Uterus (tissue), 4 donors: Measurements from ENCODE around the gene PID1. TPM values are rescaled to one million over a fixed set of nuclear protein-coding genes. Genes with fewer than 3 reads are reported as not detected.

Experiments
- DNase-seq, 2 donors: peaks; one replicate each; pipeline ENCODE4 v3.0.0-alpha.2; 2019 to 2020
- H3K27ac ChIP-seq, 2 donors: fragments of 200-600 bp; sonication (generic); 1 replicate in 1 of 2; 2 replicates in 1 of 2; pipeline ENCODE4 v1.5.1; 2016 to 2018
- H3K27me3 ChIP-seq, 2 donors: fragments of 200-600 bp; sonication (generic); one replicate each; pipeline ENCODE4 v1.5.1; 2018 to 2019; ENCODE audit warnings: control low read depth in 1 of 2
- H3K36me3 ChIP-seq, 2 donors: fragments of 200-600 bp; sonication (generic); one replicate each; pipeline ENCODE4 v1.5.1; 2019; ENCODE audit warnings: control low read depth in 1 of 2
- H3K4me1 ChIP-seq, 2 donors: fragments of 200-600 bp; sonication (generic); one replicate each; pipeline ENCODE4 v1.5.1; 2018 to 2019; ENCODE audit warnings: control low read depth in 1 of 2
- H3K4me3 ChIP-seq, 2 donors: fragments of 200-600 bp; sonication (generic); 1 replicate in 1 of 2; 2 replicates in 1 of 2; pipeline ENCODE4 v1.5.1; 2018 to 2019; ENCODE audit warnings: mild to moderate bottlenecking in 1 of 2
- H3K9me3 ChIP-seq, 2 donors: fragments of 200-600 bp; sonication (generic); one replicate each; pipeline ENCODE4 v1.5.1; 2019; ENCODE audit warnings: control low read depth in 1 of 2
- POLR2A ChIP-seq, 2 donors: fragments of 450-650 bp; IDR thresholded peaks; one replicate each; pipeline ENCODE4 v1.6.1; 2016; ENCODE audit warnings: antibody characterized with exemption in 2 of 2, mild to moderate bottlenecking in 1 of 2, moderate library complexity in 1 of 2
- intact Hi-C: fragments of 100-400 bp; cut with DNase I; formaldehyde crosslinking; loops from one replicate; pipeline ENCODE4 v1.15.1; 2023; ENCODE audit warnings: low total_unique reads
- total RNA-seq, 4 donors: library from RNA; depleted of rRNA in 3 of 4; stranded (reverse); fragments of >200 nt in 3 of 4; gene quantifications; one replicate each; pipeline versions ENCODE4 v1.1.0 to v1.2.4, GENCODE V29; 2014 to 2023
- TF ChIP-seq, protein P1 (sequence below), 4 experiments: fragments of 200-600 bp in 2 of 4; fragments of 450-650 bp in 2 of 4; sonication (generic) in 2 of 4; IDR thresholded peaks; one replicate each; pipeline ENCODE4 v1.5.1; 2016 to 2019; ENCODE audit warnings: antibody characterized with exemption in 4 of 4, mild to moderate bottlenecking in 2 of 4, moderate library complexity in 1 of 4
- donor health status: DM: yes; HTN: yes; CAD: no.

PID1 gene
- total RNA-seq, 4 donors from 2014 or later = 26.4 to 48.5 (median 37.1) TPM

- TF ChIP-seq POLR2A (IDR thresholded peaks at IDR 0.05) = no peak
- TF ChIP-seq, protein P1, sequence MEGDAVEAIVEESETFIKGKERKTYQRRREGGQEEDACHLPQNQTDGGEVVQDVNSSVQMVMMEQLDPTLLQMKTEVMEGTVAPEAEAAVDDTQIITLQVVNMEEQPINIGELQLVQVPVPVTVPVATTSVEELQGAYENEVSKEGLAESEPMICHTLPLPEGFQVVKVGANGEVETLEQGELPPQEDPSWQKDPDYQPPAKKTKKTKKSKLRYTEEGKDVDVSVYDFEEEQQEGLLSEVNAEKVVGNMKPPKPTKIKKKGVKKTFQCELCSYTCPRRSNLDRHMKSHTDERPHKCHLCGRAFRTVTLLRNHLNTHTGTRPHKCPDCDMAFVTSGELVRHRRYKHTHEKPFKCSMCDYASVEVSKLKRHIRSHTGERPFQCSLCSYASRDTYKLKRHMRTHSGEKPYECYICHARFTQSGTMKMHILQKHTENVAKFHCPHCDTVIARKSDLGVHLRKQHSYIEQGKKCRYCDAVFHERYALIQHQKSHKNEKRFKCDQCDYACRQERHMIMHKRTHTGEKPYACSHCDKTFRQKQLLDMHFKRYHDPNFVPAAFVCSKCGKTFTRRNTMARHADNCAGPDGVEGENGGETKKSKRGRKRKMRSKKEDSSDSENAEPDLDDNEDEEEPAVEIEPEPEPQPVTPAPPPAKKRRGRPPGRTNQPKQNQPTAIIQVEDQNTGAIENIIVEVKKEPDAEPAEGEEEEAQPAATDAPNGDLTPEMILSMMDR (IDR thresholded peaks at IDR 0.05) = no peak
- H3K9me3 ChIP-seq = peaks cover 0 to 11% of the 10 kb centered on the region in 2 donors
- H3K27me3 ChIP-seq = no peaks in the 10 kb centered on the region
- no peaks in the 10 kb centered on the region for H3K4me1 ChIP-seq
- H3K4me3 ChIP-seq = no peak overlapping the region
- no peak overlapping the region for H3K27ac ChIP-seq
- no peak for DNase-seq
- no peaks in the 10 kb centered on the region for H3K36me3 ChIP-seq
- intact Hi-C loops = no loop called here
These were observed 26.1 kb downstream of the PID1 start for GRCh38 chr2:229244975-229245374.

GRCh38 chr2:229243890-229244560 lies 27.1 kb downstream of the PID1 start:
- H3K4me3 ChIP-seq = no peak overlapping the region
- H3K27me3 ChIP-seq = no peaks in the 10 kb centered on the region
- H3K4me1 ChIP-seq = no peaks in the 10 kb centered on the region
- no peaks in the 10 kb centered on the region for H3K36me3 ChIP-seq
- H3K9me3 ChIP-seq = peaks cover 0 to 11% of the 10 kb centered on the region in 2 donors
- no peak overlapping the region for H3K27ac ChIP-seq
- no peak for DNase-seq
- intact Hi-C loops = no loop called here
- TF ChIP-seq, protein P1 (IDR thresholded peaks at IDR 0.05) = no peak
- no peak for TF ChIP-seq POLR2A (IDR thresholded peaks at IDR 0.05)

DNA sequence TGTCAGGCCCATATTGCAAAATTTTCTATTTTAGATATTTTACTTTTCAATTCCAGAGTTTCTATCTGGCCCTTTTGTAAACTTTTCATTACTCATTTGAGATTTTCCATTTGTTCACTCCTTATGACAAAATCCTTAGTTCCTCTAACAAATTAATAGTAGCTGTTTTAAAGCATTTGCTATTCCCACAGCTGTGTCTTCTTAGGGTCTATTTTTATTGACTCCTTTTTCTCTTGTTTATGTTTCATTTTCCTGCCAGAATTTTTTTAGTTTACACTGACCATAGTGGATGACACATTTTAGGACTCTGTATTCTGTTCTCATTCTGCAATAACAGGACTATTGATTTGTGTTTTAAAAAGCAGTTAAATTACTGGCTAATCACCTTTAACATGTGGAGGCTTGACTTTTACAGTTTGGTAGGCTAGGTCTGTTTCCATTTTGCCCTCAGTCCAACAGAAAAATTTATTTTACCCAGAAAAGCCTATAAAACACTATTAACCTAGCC lies 30.0 kb downstream of the PID1 start:
- Histone ChIP-seq H3K27ac (no peak overlapping the region), H3K27me3 (no peaks in the 10 kb centered on the region), H3K36me3 (no peaks in the 10 kb centered on the region), H3K9me3 (peaks cover 0 to 11% of the 10 kb centered on the region in 2 donors), H3K4me3 (no peak overlapping the region), H3K4me1 (no peaks in the 10 kb centered on the region)
- intact Hi-C loops = no loop called here
- DNase-seq = no peak
- no peak for TF ChIP-seq POLR2A (IDR thresholded peaks at IDR 0.05)
- TF ChIP-seq, protein P1 (IDR thresholded peaks at IDR 0.05) = no peak

GRCh38 chr2:229239021-229239420 lies 32.1 kb downstream of the PID1 start:
- DNase-seq = no peak
- H3K4me3 ChIP-seq = no peak overlapping the region
- no peaks in the 10 kb centered on the region for H3K27me3 ChIP-seq
- intact Hi-C loops = no loop called here
- H3K27ac ChIP-seq = no peak overlapping the region
- H3K36me3 ChIP-seq = no peaks in the 10 kb centered on the region
- H3K4me1 ChIP-seq = no peaks in the 10 kb centered on the region
- TF ChIP-seq, protein P1 (IDR thresholded peaks at IDR 0.05) = no peak
- no peak for TF ChIP-seq POLR2A (IDR thresholded peaks at IDR 0.05)
- peaks cover 0 to 11% of the 10 kb centered on the region in 2 donors for H3K9me3 ChIP-seq

- Histone ChIP-seq H3K27ac (no peak overlapping the region), H3K27me3 (no peaks in the 10 kb centered on the region)
- intact Hi-C loops = no loop called here
These were observed 33.8 kb downstream of the PID1 start for GRCh38 chr2:229237270-229237669.

More at GRCh38 chr2:229237270-229237669, 33.8 kb downstream of the PID1 start:
- H3K9me3 ChIP-seq = peaks cover 0 to 6% of the 10 kb centered on the region in 2 donors
- no peak for DNase-seq
- no peak for TF ChIP-seq POLR2A (IDR thresholded peaks at IDR 0.05)
- TF ChIP-seq, protein P1 (IDR thresholded peaks at IDR 0.05) = no peak
- no peaks in the 10 kb centered on the region for H3K4me1 ChIP-seq
- H3K36me3 ChIP-seq = no peaks in the 10 kb centered on the region
- no peak overlapping the region for H3K4me3 ChIP-seq
